Heart left ventricle (tissue), 16 donors: ENCODE results near the gene COL17A1. TPM values are rescaled to one million over a fixed set of nuclear protein-coding genes. Genes with fewer than 3 reads are reported as not detected.

Experiments
- ATAC-seq, 4 donors: fragments of 200-7000 bp; cut with Tn5 transposase; one replicate each; pipeline ENCODE4 v1.9.1; 2020 to 2022; ENCODE audit warnings: moderate library complexity in 4 of 4, mild to moderate bottlenecking in 3 of 4, moderate number of reproducible peaks in 1 of 4
- DNase-seq, 5 donors: peaks; one replicate each; pipeline ENCODE4 v3.0.0-alpha.2; 2020
- H3K27ac ChIP-seq, 12 donors: fragments of 200-600 bp; sonication (generic) in 4 of 12; one replicate each; pipeline versions ENCODE4 v1.5.0 to v1.8.0; 2016 to 2022; ENCODE audit warnings: mild to moderate bottlenecking in 2 of 12
- H3K27me3 ChIP-seq, 9 donors: fragments of 200-600 bp; sonication (generic) in 2 of 9; one replicate each; pipeline versions ENCODE4 v1.5.1 to v1.8.0; 2016 to 2022; ENCODE audit warnings: mild to moderate bottlenecking in 3 of 9
- H3K36me3 ChIP-seq, 9 donors: fragments of 200-600 bp; sonication (generic) in 2 of 9; one replicate each; pipeline versions ENCODE4 v1.5.0 to v1.8.0; 2018 to 2022; ENCODE audit warnings: mild to moderate bottlenecking in 2 of 9
- H3K4me1 ChIP-seq, 12 donors: fragments of 200-600 bp; sonication (generic) in 4 of 12; one replicate each; pipeline versions ENCODE4 v1.5.0 to v1.8.0; 2016 to 2022; ENCODE audit warnings: mild to moderate bottlenecking in 3 of 12
- H3K4me3 ChIP-seq, 12 donors: fragments of 200-600 bp; sonication (generic) in 4 of 12; one replicate each; pipeline versions ENCODE4 v1.5.0 to v1.8.0; 2017 to 2022; ENCODE audit warnings: mild to moderate bottlenecking in 9 of 12, moderate library complexity in 4 of 12
- H3K9me3 ChIP-seq, 12 donors: fragments of 200-600 bp; sonication (generic) in 4 of 12; one replicate each; pipeline versions ENCODE4 v1.5.0 to v1.8.0; 2016 to 2022; ENCODE audit warnings: mild to moderate bottlenecking in 1 of 12
- CTCF ChIP-seq, 12 donors: fragments of 200-600 bp; sonication (generic) in 4 of 12; IDR thresholded peaks; one replicate each; pipeline versions ENCODE4 v1.5.0 to v1.8.0; 2018 to 2022; ENCODE audit warnings: antibody characterized with exemption in 12 of 12, mild to moderate bottlenecking in 5 of 12
- POLR2A ChIP-seq, 2 donors: fragments of 450-650 bp; IDR thresholded peaks; one replicate each; pipeline ENCODE4 v1.6.1; 2017; ENCODE audit warnings: antibody characterized with exemption in 2 of 2, mild to moderate bottlenecking in 2 of 2, moderate library complexity in 2 of 2
- WGBS, 4 donors: extraction: QIAGEN DNeasy Blood & Tissue Kit in 2 of 4; methylation state at CpG; one replicate each; pipeline versions ENCODE4 v1.1.5 to v1.1.7; 2013 to 2018; 5-methylcytosine and 5-hydroxymethylcytosine counted together
- intact Hi-C, 10 donors: fragments of 100-400 bp; cut with DNase I; formaldehyde crosslinking; loops; one replicate each; pipeline versions ENCODE4 v1.11.1 to v1.14.2; 2022
- polyA plus RNA-seq, 2 donors: library from polyadenylated mRNA; stranded (reverse); fragments of 200-250 nt; gene quantifications; one replicate each; pipeline ENCODE4 v1.2.3, GENCODE V29; 2013
- total RNA-seq, 9 donors: library from RNA; depleted of rRNA in 2 of 9; stranded (reverse); fragments of >200 nt in 2 of 9; fragmentation: NEBNext Ultra II Directional in 3 of 9; extraction: Animal tissue kit (Norgen Biotek cat#: 25700) in 3 of 9; gene quantifications; one replicate each; pipeline versions ENCODE4 v1.1.0 to v1.2.4, GENCODE V29; 2016 to 2023
- donor health status: ischemic (EF 13 %, LVEDD 7.1; RV severe dilation, severe dysfunction).
- donor health status: healthy with polysubstance abuse.
- donor health status: DM: no; HTN: yes; CAD: no.
- donor health status: DM: no; HTN: no; CAD: no.
- donor health status: ischemic (EF 25% LVEDD 6.9; RV normal size, moderate dysfunction).
- donor health status: ischemic (EF 25% LVEDD 5.7; RV mildly dilated, moderate dysfunction).
- donor health status: healthy.
- donor health status: DM: yes; HTN: yes; CAD: no.
- donor health status: ischemic (EF 35%, LVEDD 5.7; RV mildly dilated, moderate dysfunction).
- donor health status: nonischemic (EF 11% LVEDD 7.7; RV severe dilation, severe dysfunction).
- donor health status: DM: yes; HTN: yes; CAD: no.
- donor health status: PGD.
- donor health status: ischemic (EF 29% LVEDD 5.4; RV normal size, mild dysfunction).
- donor health status: nonischemic (EF 23%, LVEDD 6.1; RV moderate dilation, normal function).

Gene COL17A1
- total and polyA plus RNA-seq, 11 donors: 0.28 to 2.2 (median 0.37) TPM; not detected in 6

- intact Hi-C loops: no loop called here
- H3K9me3 ChIP-seq: no peaks in the 10 kb centered on the region
- 97 to 99% (median 97%) methylated on average over 2 of the region's 2 CpGs for WGBS, 4 donors
- peaks cover 0 to 3% (median 0%) of the 10 kb centered on the region in 12 donors for H3K4me1 ChIP-seq
- no peak for DNase-seq
- peaks cover 0 to 95% (median 79%) of the 10 kb centered on the region in 9 donors for H3K36me3 ChIP-seq
- H3K27me3 ChIP-seq: no peaks in the 10 kb centered on the region
- no peak overlapping the region for H3K27ac ChIP-seq
- no peak for TF ChIP-seq CTCF (IDR thresholded peaks at IDR 0.05)
- no peak for TF ChIP-seq POLR2A (IDR thresholded peaks at IDR 0.05)
- no peak overlapping the region for H3K4me3 ChIP-seq
- no peak for ATAC-seq
These were observed 86.9 kb downstream of the COL17A1 start for GRCh38 chr10:103998805-103999204.

- Histone ChIP-seq H3K36me3 (peaks cover 0 to 91% (median 73%) of the 10 kb centered on the region in 9 donors), H3K27ac (no peak overlapping the region), H3K9me3 (no peaks in the 10 kb centered on the region), H3K4me3 (no peak overlapping the region), H3K27me3 (no peaks in the 10 kb centered on the region), H3K4me1 (peaks cover 0 to 11% (median 5%) of the 10 kb centered on the region in 12 donors)
- no peak for DNase-seq
- intact Hi-C loops: no loop called here
- no peak for ATAC-seq
- no peak for TF ChIP-seq POLR2A (IDR thresholded peaks at IDR 0.05)
- TF ChIP-seq CTCF (IDR thresholded peaks at IDR 0.05): no peak
- 85 to 90% (median 89%) methylated on average over 1 of the region's 1 CpG for WGBS, 4 donors
These were observed 90.5 kb downstream of the COL17A1 start for GRCh38 chr10:103995134-103995533.

GRCh38 chr10:103991393-103992128, 94.1 kb downstream of the COL17A1 start:
- ATAC-seq: no peak
- Histone ChIP-seq H3K27me3 (no peaks in the 10 kb centered on the region), H3K36me3 (peaks cover 0 to 57% (median 43%) of the 10 kb centered on the region in 9 donors), H3K4me3 (no peak overlapping the region), H3K9me3 (no peaks in the 10 kb centered on the region), H3K4me1 (peaks cover 0 to 32% (median 23%) of the 10 kb centered on the region in 12 donors), H3K27ac (no peak overlapping the region)
- 67 to 87% (median 71%) methylated on average over 3 of the region's 3 CpGs for WGBS, 4 donors
- intact Hi-C loops: no loop called here
- no peak for TF ChIP-seq POLR2A (IDR thresholded peaks at IDR 0.05)
- TF ChIP-seq CTCF (IDR thresholded peaks at IDR 0.05): no peak
- DNase-seq: no peak

- intact Hi-C loops: no loop called here
- Histone ChIP-seq H3K27me3 (no peaks in the 10 kb centered on the region), H3K4me3 (no peak overlapping the region), H3K9me3 (no peaks in the 10 kb centered on the region), H3K27ac (no peak overlapping the region), H3K36me3 (peaks cover 0 to 49% (median 36%) of the 10 kb centered on the region in 9 donors), H3K4me1 (peaks cover 0 to 40% (median 27%) of the 10 kb centered on the region in 12 donors)
- no peak for ATAC-seq
- DNase-seq: no peak
- 70 to 85% (median 76%) methylated on average over 1 of the region's 1 CpG for WGBS, 4 donors
- TF ChIP-seq CTCF (IDR thresholded peaks at IDR 0.05) (no peak), POLR2A (IDR thresholded peaks at IDR 0.05) (no peak)
These were observed 95.1 kb downstream of the COL17A1 start for GRCh38 chr10:103990531-103990930.
